ENCODE measurements around the gene ALDH3A1. TPM values are rescaled to one million over a fixed set of nuclear protein-coding genes. Genes with fewer than 3 reads are reported as not detected.
A peak's percentile ranks its signal among the peaks of the same experiment; 100 is the strongest.

The ALDH3A1 gene
- total and polyA plus RNA-seq, 12 donors: 0.09 to 4.0 (median 1.1) TPM; not detected in 1

DNA sequence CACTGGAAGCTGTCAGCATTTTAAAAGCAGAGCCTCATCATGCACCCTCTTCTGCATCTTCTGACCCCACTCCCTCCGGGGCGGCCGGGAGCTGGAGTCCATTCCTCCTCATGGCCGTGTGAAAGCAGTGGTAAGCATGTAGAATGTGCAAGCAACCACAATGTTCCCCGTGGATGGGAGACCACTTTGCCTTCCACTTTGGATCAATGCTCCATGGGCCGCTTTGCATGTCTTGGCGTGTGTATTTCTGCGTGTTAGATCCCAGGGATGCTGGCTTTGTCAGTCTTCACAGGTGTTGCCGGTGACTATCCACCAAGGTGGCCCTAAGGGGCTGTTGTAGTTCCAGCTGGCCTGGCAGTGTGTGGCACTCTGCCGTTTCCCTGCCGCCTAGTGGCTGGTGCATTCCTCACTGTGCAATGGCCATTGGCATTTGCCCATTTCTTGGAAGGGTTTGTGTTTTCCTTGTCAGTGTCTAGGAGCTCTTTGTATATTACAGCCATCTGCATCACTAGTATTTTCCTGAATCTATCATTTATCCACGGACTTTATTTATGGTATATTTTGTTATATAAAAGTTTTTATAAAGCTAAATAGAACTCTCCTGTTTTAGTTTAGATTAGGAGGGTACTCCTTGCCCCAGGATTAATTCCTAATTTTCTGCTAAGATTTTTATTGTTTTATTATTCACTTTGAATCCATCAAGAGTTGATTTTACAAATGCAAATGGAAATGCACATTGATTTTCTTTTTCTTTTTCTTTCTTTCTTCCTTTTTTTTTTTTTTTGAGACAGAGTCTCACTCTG is 5.8 kb upstream of the ALDH3A1 start:
- H3K27ac ChIP-seq: peak overlapping the region in 3 of 5 donors; percentile 33 to 94 (median 85)
- H3K9me3 ChIP-seq (replicated peaks in 1 of 3): no peaks in the 10 kb centered on the region
- H3K27me3 ChIP-seq: no peaks in the 10 kb centered on the region
- WGBS, 4 donors: 70 to 79% (median 77%) methylated on average over 11 to 12 of the region's 12 CpGs
- peak; percentile 48 to 75 (median 71) for DNase-seq
- H3K4me3 ChIP-seq: no peak overlapping the region
- H3K4me1 ChIP-seq (replicated peaks in 1 of 2): peaks cover 13 to 15% of the 10 kb centered on the region in 2 donors
- TF ChIP-seq POLR2A (IDR thresholded peaks at IDR 0.05): no peak
- TF ChIP-seq, protein P1, sequence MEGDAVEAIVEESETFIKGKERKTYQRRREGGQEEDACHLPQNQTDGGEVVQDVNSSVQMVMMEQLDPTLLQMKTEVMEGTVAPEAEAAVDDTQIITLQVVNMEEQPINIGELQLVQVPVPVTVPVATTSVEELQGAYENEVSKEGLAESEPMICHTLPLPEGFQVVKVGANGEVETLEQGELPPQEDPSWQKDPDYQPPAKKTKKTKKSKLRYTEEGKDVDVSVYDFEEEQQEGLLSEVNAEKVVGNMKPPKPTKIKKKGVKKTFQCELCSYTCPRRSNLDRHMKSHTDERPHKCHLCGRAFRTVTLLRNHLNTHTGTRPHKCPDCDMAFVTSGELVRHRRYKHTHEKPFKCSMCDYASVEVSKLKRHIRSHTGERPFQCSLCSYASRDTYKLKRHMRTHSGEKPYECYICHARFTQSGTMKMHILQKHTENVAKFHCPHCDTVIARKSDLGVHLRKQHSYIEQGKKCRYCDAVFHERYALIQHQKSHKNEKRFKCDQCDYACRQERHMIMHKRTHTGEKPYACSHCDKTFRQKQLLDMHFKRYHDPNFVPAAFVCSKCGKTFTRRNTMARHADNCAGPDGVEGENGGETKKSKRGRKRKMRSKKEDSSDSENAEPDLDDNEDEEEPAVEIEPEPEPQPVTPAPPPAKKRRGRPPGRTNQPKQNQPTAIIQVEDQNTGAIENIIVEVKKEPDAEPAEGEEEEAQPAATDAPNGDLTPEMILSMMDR (IDR thresholded peaks at IDR 0.05): peak; percentile 33 to 67 (median 62)
- H3K36me3 ChIP-seq (replicated peaks in 1 of 2): no peaks in the 10 kb centered on the region
- intact Hi-C loops (cut with DNase I): loop anchor here in 1 of 2 donors (10.0 kb wide), 1 partner anchor 79 kb away; no protein-coding TSS in a partner anchor

DNA sequence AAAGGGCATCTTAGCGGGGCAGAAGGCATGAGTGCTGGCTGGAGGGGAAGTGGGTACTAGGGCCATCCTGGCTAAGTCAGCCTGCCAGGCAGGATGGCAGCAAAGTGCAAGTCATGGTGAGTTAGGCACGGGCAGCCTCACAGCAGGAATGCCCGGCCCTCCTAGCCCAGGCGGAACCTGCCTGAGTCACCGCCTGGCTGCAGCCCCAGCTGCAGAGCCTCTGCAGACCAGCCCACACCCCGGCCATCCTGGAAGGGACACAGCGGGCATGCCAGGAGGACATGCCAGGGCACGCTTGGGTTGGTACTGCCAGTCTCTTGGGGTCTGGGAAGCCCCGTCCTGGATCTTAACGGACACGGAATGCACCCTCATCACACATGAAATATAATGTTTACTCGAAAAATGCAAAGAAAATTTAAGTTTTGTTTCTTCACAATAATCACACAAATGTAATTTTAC is 5.0 kb upstream of the ALDH3A1 start:
- peak overlapping the region in 4 of 5 donors; percentile 60 to 94 (median 82) for H3K27ac ChIP-seq
- no peaks in the 10 kb centered on the region for H3K9me3 ChIP-seq (replicated peaks in 1 of 3)
- TF ChIP-seq, protein P1 (IDR thresholded peaks at IDR 0.05): peak in 1 of 6 experiments; percentile 9
- TF ChIP-seq POLR2A (IDR thresholded peaks at IDR 0.05): peak in 1 of 2 donors; percentile 68
- WGBS, 4 donors: 21 to 59% (median 35%) methylated on average over 10 to 12 of the region's 12 CpGs
- intact Hi-C loops (cut with DNase I): loop anchor here in 1 of 2 donors (10.0 kb wide), 1 partner anchor 78 kb away; no protein-coding TSS in a partner anchor
- H3K4me1 ChIP-seq (replicated peaks in 1 of 2): peaks cover 13 to 15% of the 10 kb centered on the region in 2 donors
- H3K27me3 ChIP-seq: no peaks in the 10 kb centered on the region
- no peak overlapping the region for H3K4me3 ChIP-seq
- H3K36me3 ChIP-seq (replicated peaks in 1 of 2): no peaks in the 10 kb centered on the region
- peak; percentile 81 to 95 (median 92) for DNase-seq

DNA sequence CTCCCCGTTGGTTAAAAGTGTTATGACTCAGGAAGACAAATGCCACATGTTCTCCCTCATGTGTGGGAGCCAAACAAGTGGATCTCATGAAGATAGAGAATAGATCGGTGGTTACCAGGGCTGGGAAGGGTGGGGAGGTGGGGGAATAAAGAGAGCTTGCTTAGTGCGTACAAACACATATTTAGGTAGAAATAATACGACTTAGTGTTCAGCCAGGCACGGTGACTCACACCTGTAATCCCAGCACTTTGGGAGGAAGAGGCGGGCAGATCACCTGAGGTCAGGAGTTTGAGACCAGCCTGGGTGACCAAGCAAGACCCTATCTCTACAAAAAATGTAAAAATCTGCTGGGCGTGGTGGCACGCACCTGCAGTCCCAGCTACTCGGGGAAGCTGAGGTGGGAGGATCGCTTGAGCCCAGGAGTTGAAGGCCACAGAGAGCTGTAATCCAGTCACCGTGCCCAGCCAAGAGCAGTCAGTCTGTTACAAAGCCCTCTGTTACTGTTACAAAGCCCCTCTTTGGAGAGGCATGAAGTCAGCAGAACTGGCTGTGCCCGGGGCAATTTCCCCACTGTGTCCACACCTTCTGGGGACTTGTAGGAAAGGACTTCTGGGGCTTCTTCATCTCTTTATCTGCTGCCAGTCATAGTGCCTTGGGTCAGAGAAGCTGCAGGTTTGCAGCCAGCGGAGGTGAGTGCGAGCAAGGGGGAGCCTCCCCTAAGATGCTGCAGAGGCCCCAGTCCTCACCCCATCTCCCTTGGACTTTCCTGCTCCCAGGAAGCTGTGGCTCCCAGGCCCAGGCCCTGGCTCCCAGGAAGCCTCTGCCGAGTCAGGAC is 4.3 kb upstream of the ALDH3A1 start:
- Histone ChIP-seq H3K4me3 (no peak overlapping the region), H3K4me1 (replicated peaks in 1 of 2) (peaks cover 13 to 15% of the 10 kb centered on the region in 2 donors), H3K36me3 (replicated peaks in 1 of 2) (no peaks in the 10 kb centered on the region), H3K9me3 (replicated peaks in 1 of 3) (no peaks in the 10 kb centered on the region), H3K27me3 (no peaks in the 10 kb centered on the region), H3K27ac (peak overlapping the region in 4 of 5 donors; percentile 60 to 94 (median 82))
- intact Hi-C loops (cut with DNase I): loop anchor here in 1 of 2 donors (10.0 kb wide), 1 partner anchor 78 kb away; no protein-coding TSS in a partner anchor
- no peak for DNase-seq
- TF ChIP-seq POLR2A (IDR thresholded peaks at IDR 0.05): no peak
- TF ChIP-seq, protein P1 (IDR thresholded peaks at IDR 0.05): no peak
- 81 to 85% (median 81%) methylated on average over 7 to 15 of the region's 15 CpGs for WGBS, 4 donors

DNA sequence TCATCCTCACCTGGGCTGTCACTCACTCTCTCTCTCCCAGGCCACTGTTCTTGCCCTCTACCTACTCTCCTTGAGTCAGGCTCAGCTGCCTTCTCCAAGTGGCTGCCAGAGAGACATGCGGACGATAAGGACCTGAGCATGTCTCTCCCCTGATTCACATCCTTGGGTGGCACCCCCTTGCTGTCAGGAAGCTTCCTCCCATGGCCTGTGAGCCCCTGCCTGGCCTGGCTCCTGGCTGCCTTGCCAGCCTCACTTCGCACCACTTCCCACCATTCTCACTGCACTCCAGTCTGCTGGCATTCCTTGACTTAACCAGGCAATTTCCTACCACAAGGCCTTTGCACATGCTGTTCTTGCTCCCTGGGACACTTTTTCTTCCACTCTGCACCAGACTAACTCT is 2.7 kb upstream of the ALDH3A1 start:
- H3K27ac ChIP-seq: no peak overlapping the region
- H3K9me3 ChIP-seq (replicated peaks in 1 of 3): no peaks in the 10 kb centered on the region
- H3K4me1 ChIP-seq (replicated peaks in 1 of 2): peaks cover 13 to 15% of the 10 kb centered on the region in 2 donors
- no peak for TF ChIP-seq POLR2A (IDR thresholded peaks at IDR 0.05)
- no peak overlapping the region for H3K4me3 ChIP-seq
- no peaks in the 10 kb centered on the region for H3K36me3 ChIP-seq (replicated peaks in 1 of 2)
- WGBS, 4 donors: 91 to 100% (median 92%) methylated on average over 1 to 3 of the region's 3 CpGs
- DNase-seq: no peak
- H3K27me3 ChIP-seq: no peaks in the 10 kb centered on the region
- intact Hi-C loops (cut with DNase I): loop anchor here in 1 of 2 donors (10.0 kb wide), 1 partner anchor 76 kb away; no protein-coding TSS in a partner anchor
